ENCODE results near the gene N4BP2L2.

N4BP2L2 gene

GRCh38 chr13:32548837-32549236 lies 10.2 kb upstream of the N4BP2L2 start:
- no peak overlapping the region for H3K4me3 ChIP-seq (replicated peaks; ENCODE audit: low read depth, low read length)
- TF ChIP-seq CTCF (IDR thresholded peaks at IDR 0.05; ENCODE audit: low read depth, low read length, missing control alignments) = no peak
- no peak for DNase-seq (ENCODE audit: extremely low read depth, low read depth)

- no peak for DNase-seq (ENCODE audit: extremely low read depth, low read depth)
- H3K4me3 ChIP-seq (replicated peaks; ENCODE audit: low read depth, low read length) = no peak overlapping the region
- no peak for TF ChIP-seq CTCF (IDR thresholded peaks at IDR 0.05; ENCODE audit: low read depth, low read length, missing control alignments)
These were observed 6.5 kb upstream of the N4BP2L2 start for GRCh38 chr13:32545083-32545482.

- no peak for DNase-seq (ENCODE audit: extremely low read depth, low read depth)
- no peak overlapping the region for H3K4me3 ChIP-seq (replicated peaks; ENCODE audit: low read depth, low read length)
- no peak for TF ChIP-seq CTCF (IDR thresholded peaks at IDR 0.05; ENCODE audit: low read depth, low read length, missing control alignments)
These were observed 3.6 kb upstream of the N4BP2L2 start for GRCh38 chr13:32542221-32542620.

GRCh38 chr13:32538143-32538620 lies 413 bp downstream of the N4BP2L2 start:
- TF ChIP-seq CTCF (IDR thresholded peaks at IDR 0.05; ENCODE audit: low read depth, low read length, missing control alignments) = no peak
- no peak for DNase-seq (ENCODE audit: extremely low read depth, low read depth)
- peak overlapping the region; percentile 67 for H3K4me3 ChIP-seq (replicated peaks; ENCODE audit: low read depth, low read length)

- peak overlapping the region; percentile 67 for H3K4me3 ChIP-seq (replicated peaks; ENCODE audit: low read depth, low read length)
- no peak for DNase-seq (ENCODE audit: extremely low read depth, low read depth)
- no peak for TF ChIP-seq CTCF (IDR thresholded peaks at IDR 0.05; ENCODE audit: low read depth, low read length, missing control alignments)
These were observed 934 bp downstream of the N4BP2L2 start for GRCh38 chr13:32537580-32538142.

GRCh38 chr13:32535748-32536147 lies 2.8 kb downstream of the N4BP2L2 start:
- no peak overlapping the region for H3K4me3 ChIP-seq (replicated peaks; ENCODE audit: low read depth, low read length)
- no peak for TF ChIP-seq CTCF (IDR thresholded peaks at IDR 0.05; ENCODE audit: low read depth, low read length, missing control alignments)
- no peak for DNase-seq (ENCODE audit: extremely low read depth, low read depth)

- DNase-seq (ENCODE audit: extremely low read depth, low read depth) = no peak
- H3K4me3 ChIP-seq (replicated peaks; ENCODE audit: low read depth, low read length) = no peak overlapping the region; the same call in 1 of the 2 replicates
- TF ChIP-seq CTCF (IDR thresholded peaks at IDR 0.05; ENCODE audit: low read depth, low read length, missing control alignments) = no peak
These were observed 3.5 kb downstream of the N4BP2L2 start for GRCh38 chr13:32535115-32535514.

All from HFF-Myc (cell line).